K562 (cell line): ENCODE results near the gene PTAR1. TPM values are rescaled to one million over a fixed set of nuclear protein-coding genes. Genes with fewer than 3 reads are reported as not detected.
A peak's percentile ranks its signal among the peaks of the same experiment; 100 is the strongest.

Source experiments
- ATAC-seq: fragments of 200-7000 bp; cut with Tn5 transposase; 3 replicates; pipeline ENCODE4 v1.9.1; 2020; ENCODE audit warnings: moderate library complexity
- BruUV-seq: library from RNA; stranded (reverse); fragments of 400-500 nt; replicated peaks from 2 replicates; lab custom pipeline; 2021; lab: Mats Ljungman, UMichigan
- CTCF ChIA-PET: fragments of 300-600 bp; formaldehyde crosslinking; extraction: SDS; loops from one replicate; lab custom pipeline; 2021; ENCODE audit warnings: low intra/inter-chr PET ratio; lab: Yijun Ruan, JAX
- POLR2A ChIA-PET: fragments of 300-600, 350-650 bp; sonication (Branson Sonifier 250); formaldehyde crosslinking; extraction: SDS; loops from one replicate; lab custom pipeline; 2021; ENCODE audit warnings: antibody characterized with exemption, inconsistent platforms; lab: Yijun Ruan, JAX
- DNase-seq, 4 experiments: peaks; one replicate each; pipeline versions ENCODE4 v3.0.0 to v3.0.0-alpha.2; 2011 to 2018; ENCODE audit warnings: low spot score in 3 of 4, mixed read lengths in 3 of 4; ENCODE audit errors: extremely low read depth in 1 of 4
- FAIRE-seq: peaks from 2 replicates; lab custom pipeline; 2011; peaks lifted over from hg19 to GRCh38; lab: Jason Lieb, UNC
- H2AFZ ChIP-seq: 2 replicates; pipeline ENCODE4 v1.6.0; 2011; ENCODE audit warnings: low read depth, low read length, control low read depth, inconsistent platforms
- H3K27ac ChIP-seq: fragments of 200-600 bp; 3 replicates; pipeline ENCODE4 v1.8.0; 2011; ENCODE audit warnings: low read depth, mild to moderate bottlenecking, control low read depth, inconsistent platforms, low read length, moderate library complexity, mixed read lengths; ENCODE audit errors: extremely low read depth
- H3K27me3 ChIP-seq, 2 experiments: fragments of 300-600 bp in 1 of 2; 2 replicates in 1 of 2; 3 replicates in 1 of 2; pipeline versions ENCODE4 v1.6.0 to v1.8.0; 2011; ENCODE audit warnings: inconsistent platforms in 2 of 2, low read length in 2 of 2, mild to moderate bottlenecking in 1 of 2, mixed read lengths in 1 of 2, moderate library complexity in 1 of 2; ENCODE audit not compliant: control insufficient read depth in 2 of 2, insufficient read depth in 2 of 2
- H3K36me3 ChIP-seq: fragments of 300-600 bp; 3 replicates; pipeline ENCODE4 v1.8.0; 2011; ENCODE audit warnings: mild to moderate bottlenecking, low read length, inconsistent platforms; ENCODE audit not compliant: control insufficient read depth, insufficient read depth
- H3K4me1 ChIP-seq, 2 experiments: fragments of 200-600 bp in 1 of 2; replicated peaks in 1 of 2; 2 replicates in 1 of 2; 3 replicates in 1 of 2; pipeline versions ENCODE4 v1.5.1 to v1.8.0; 2011; ENCODE audit warnings: inconsistent platforms in 2 of 2, low read length in 2 of 2, mild to moderate bottlenecking in 1 of 2, mixed read lengths in 1 of 2, moderate library complexity in 1 of 2; ENCODE audit not compliant: control insufficient read depth in 2 of 2, insufficient read depth in 2 of 2
- H3K4me2 ChIP-seq: 2 replicates; pipeline ENCODE4 v1.6.1; 2011; ENCODE audit warnings: low read length, control low read depth, inconsistent platforms, mixed read lengths; ENCODE audit not compliant: insufficient read depth
- H3K4me3 ChIP-seq: fragments of 200-600 bp; sonication (generic), shearing (Covaris generic); 2 replicates; pipeline ENCODE4 v1.5.1; 2016; ENCODE audit warnings: control low read depth, inconsistent platforms
- H3K79me2 ChIP-seq: fragments of 200-600 bp; 3 replicates; pipeline ENCODE4 v1.8.0; 2011; ENCODE audit warnings: low read length, inconsistent platforms; ENCODE audit not compliant: control insufficient read depth, insufficient read depth
- H3K9ac ChIP-seq, 2 experiments: 2 replicates each; pipeline versions ENCODE4 v1.6.0 to v1.6.1; 2011; ENCODE audit warnings: low read depth in 2 of 2, low read length in 2 of 2, control low read depth in 1 of 2, inconsistent platforms in 1 of 2, mild to moderate bottlenecking in 1 of 2, mixed read lengths in 1 of 2; ENCODE audit not compliant: insufficient read depth in 1 of 2
- H3K9me1 ChIP-seq: one replicate; pipeline ENCODE4 v1.6.0; 2011; ENCODE audit warnings: inconsistent platforms, mild to moderate bottlenecking, low read length, moderate library complexity; ENCODE audit not compliant: control insufficient read depth, insufficient read depth
- H3K9me3 ChIP-seq: replicated peaks from 2 replicates; pipeline ENCODE4 v1.5.1; 2011; ENCODE audit warnings: low read depth, low read length, inconsistent platforms; ENCODE audit not compliant: control insufficient read depth, insufficient read depth
- H4K20me1 ChIP-seq: replicated peaks from 2 replicates; pipeline ENCODE4 v1.6.1; 2011; ENCODE audit warnings: low read length, inconsistent platforms, mixed read lengths; ENCODE audit not compliant: control insufficient read depth, insufficient read depth
- CBX1 ChIP-seq: sonication (generic); IDR thresholded peaks from 2 replicates; pipeline ENCODE4 v1.6.1; 2016; ENCODE audit warnings: antibody characterized with exemption, low read depth, mild to moderate bottlenecking
- PCBP1 ChIP-seq: fragments of 200-400 bp; formaldehyde crosslinking; IDR thresholded peaks from 2 replicates; pipeline ENCODE4 v1.6.1; 2018; ENCODE audit warnings: mild to moderate bottlenecking, low read depth, low read length; ENCODE audit not compliant: poor library complexity, severe bottlenecking
- SAFB ChIP-seq: fragments of 200-400 bp; formaldehyde crosslinking; IDR thresholded peaks from 2 replicates; pipeline ENCODE4 v1.6.1; 2017; ENCODE audit warnings: low read depth, low read length, borderline replicate concordance
- TARDBP ChIP-seq: fragments of 450-650 bp; IDR thresholded peaks from 2 replicates; pipeline ENCODE4 v1.6.1; 2016
- ZBTB8A ChIP-seq: fragments of 450-650 bp; IDR thresholded peaks from 2 replicates; pipeline ENCODE4 v1.6.1; 2018; ENCODE audit warnings: mild to moderate bottlenecking, moderate library complexity; ENCODE audit not compliant: partially characterized antibody
- WGBS: fragments of 100-300 bp; shearing (Covaris generic); methylation state at CpG from one replicate; pipeline ENCODE4 v1.1.6; 2016; ENCODE audit warnings: low coverage, mixed read lengths; ENCODE audit not compliant: insufficient coverage; ENCODE audit errors: missing lambda C conversion rate; 5-methylcytosine and 5-hydroxymethylcytosine counted together
- in situ Hi-C: fragments of 300-500 bp; cut with MboI; formaldehyde crosslinking; loops from 4 replicates; pipeline ENCODE4 v1.15.0; 2018; ENCODE audit warnings: inconsistent platforms, mixed read lengths
- intact Hi-C: fragments of 100-400 bp; cut with micrococcal nuclease; formaldehyde crosslinking; loops from 2 replicates; pipeline ENCODE4 v1.14.2; 2022
- polyA plus RNA-seq, 8 experiments: library from polyadenylated mRNA; depleted of rRNA in 4 of 8; stranded (reverse) in 5 of 8; unstranded in 3 of 8; fragments of >200 nt; fragmentation: Nextera tagmentation in 2 of 8; fragmentation: Illumina TruSeq in 1 of 8; extraction: Ambion mirVana in 2 of 8; extraction: Trizol in 1 of 8; gene quantifications; 2 replicates each; pipeline versions ENCODE4 v1.2.1 to v1.2.3, GENCODE V29; 2011 to 2014; ENCODE audit warnings: inconsistent platforms in 1 of 8, missing spikeins in 1 of 8
- total RNA-seq, 7 experiments: library from RNA; depleted of rRNA in 6 of 7; stranded (reverse); fragments of >200 nt in 6 of 7; fragmentation: Illumina TruSeq in 2 of 7; extraction: Trizol in 2 of 7; gene quantifications; 2 replicates each; pipeline versions ENCODE4 v1.2.1 to v1.2.3, GENCODE V29; 2011 to 2021; ENCODE audit warnings: low replicate concordance in 1 of 7
- TF ChIP-seq, protein P1 (sequence below), 2 experiments: IDR thresholded peaks; 2 replicates each; pipeline ENCODE4 v1.6.1; 2011; ENCODE audit warnings: borderline replicate concordance in 1 of 2, control low read depth in 1 of 2, low read depth in 1 of 2, low read length in 1 of 2, mild to moderate bottlenecking in 1 of 2, mixed read lengths in 1 of 2, moderate library complexity in 1 of 2; ENCODE audit not compliant: insufficient read depth in 1 of 2, insufficient read length in 1 of 2, poor library complexity in 1 of 2, severe bottlenecking in 1 of 2; ENCODE audit errors: extremely low read depth in 1 of 2

PTAR1 gene
- total and polyA plus RNA-seq, 9 of the 15 experiments (the other 6 are each of a cell fraction or from before 2014, with no cell fraction given): 10.1 to 48.0 (median 28.0) TPM

DNA sequence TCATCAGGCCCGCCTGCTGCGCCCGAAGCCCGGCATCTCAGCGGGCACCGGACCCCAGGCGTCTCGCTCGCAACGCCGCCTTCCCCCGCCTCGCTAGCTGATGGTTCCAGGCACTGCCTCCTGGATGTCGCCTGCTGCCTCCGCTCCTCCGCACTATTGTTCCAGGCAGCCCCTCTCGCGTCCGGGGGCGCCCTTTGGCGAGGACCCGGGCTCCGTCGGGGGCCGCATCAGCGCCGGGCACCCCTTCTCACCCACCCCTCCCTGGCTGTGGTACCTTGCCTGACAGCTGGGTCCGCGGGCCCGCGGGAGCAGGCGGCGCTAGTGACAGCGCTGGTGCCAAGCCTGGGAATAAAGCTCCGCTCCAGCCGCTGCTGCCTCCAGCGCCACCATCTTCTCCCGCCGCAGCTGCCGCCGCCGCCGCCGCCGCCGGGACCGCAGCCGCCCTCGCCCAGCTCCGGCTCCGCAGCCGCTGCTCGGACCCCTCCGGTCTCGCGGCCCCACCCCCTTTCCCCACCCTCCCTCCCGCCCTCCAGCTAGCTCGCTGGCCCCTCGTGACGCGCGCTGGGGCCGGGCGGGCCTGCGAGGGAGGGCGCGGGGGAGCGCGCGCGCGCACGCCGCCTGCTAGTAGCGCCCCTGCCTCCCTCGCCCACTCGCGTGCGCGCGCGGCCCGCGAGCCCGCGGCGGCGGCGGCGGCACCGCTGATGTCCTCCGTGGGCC is 87.8 kb downstream of the PTAR1 start, which contains the start of gene APBA1:
Gene APBA1 (minus strand): TSS at position 493 of the 717 bp plus-strand sequence.
- H3K27me3 ChIP-seq: peaks cover 2 to 15% of the 10 kb centered on the region in 2 experiments; a peak in 4 of 5 replicates
- H3K79me2 ChIP-seq: no peaks in the 10 kb centered on the region
- H4K20me1 ChIP-seq: no peaks in the 10 kb centered on the region; the same call in 1 of the 2 replicates
- ChIA-PET POLR2A (no interaction called here), CTCF (interaction anchor here (0.7 to 1.1 kb wide), 3 partner anchors 204 to 206 kb away, joined by 3 to 5 read pairs (median 4); no protein-coding TSS in a partner anchor)
- no peak within 1 kb of the TSS for H3K27ac ChIP-seq
- in situ Hi-C loops: no loop called here
- intact Hi-C loops: loop anchor here (5.0 kb wide), 3 partner anchors 85 to 205 kb away; partner anchors contain the start of gene CFAP95
- H3K9me1 ChIP-seq: no peaks in the 10 kb centered on the region
- peak within 1 kb of the TSS in 1 of 2 experiments; percentile 87; a peak in 2 of 4 replicates for H3K9ac ChIP-seq
- H3K9me3 ChIP-seq: no peaks in the 10 kb centered on the region
- DNase-seq (peak; percentile 19 to 70 (median 46)), FAIRE-seq (no peak), ATAC-seq (peak; percentile 22; the same call in 2 of the 3 replicates)
- peak within 1 kb of the TSS; percentile 81 for H2AFZ ChIP-seq
- WGBS: 7% methylated on average over 6 of the region's 92 CpGs
- peaks cover 0 to 15% of the 10 kb centered on the region in 2 experiments; a peak in 2 of 5 replicates for H3K4me1 ChIP-seq
- H3K4me2 ChIP-seq: peak within 1 kb of the TSS; percentile 68
- no peak for TF ChIP-seq ZBTB8A
- TF ChIP-seq PCBP1: peak; percentile 47
- no peak for TF ChIP-seq TARDBP
- TF ChIP-seq CBX1: no peak
- TF ChIP-seq, protein P1, sequence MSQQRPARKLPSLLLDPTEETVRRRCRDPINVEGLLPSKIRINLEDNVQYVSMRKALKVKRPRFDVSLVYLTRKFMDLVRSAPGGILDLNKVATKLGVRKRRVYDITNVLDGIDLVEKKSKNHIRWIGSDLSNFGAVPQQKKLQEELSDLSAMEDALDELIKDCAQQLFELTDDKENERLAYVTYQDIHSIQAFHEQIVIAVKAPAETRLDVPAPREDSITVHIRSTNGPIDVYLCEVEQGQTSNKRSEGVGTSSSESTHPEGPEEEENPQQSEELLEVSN (IDR thresholded peaks at IDR 0.05; ENCODE audit: borderline replicate concordance in 1 of 2, extremely low read depth in 1 of 2, insufficient read depth in 1 of 2, insufficient read length in 1 of 2, low read depth in 1 of 2, low read length in 1 of 2, poor library complexity in 1 of 2, severe bottlenecking in 1 of 2): peak in 1 of 2 experiments; percentile 44
- 0 out of 2 replicates have a peak, but pooled peaks have one; percentile 20 for TF ChIP-seq SAFB
- H3K36me3 ChIP-seq: no peaks in the 10 kb centered on the region
- H3K4me3 ChIP-seq: peak within 1 kb of the TSS; percentile 35
- no TSS peak for BruUV-seq
